Effector CD8-positive, alpha-beta T cell (primary cell): ENCODE measurements around the gene TRAPPC1.
"Not testable (repeated sequence)": the region's sequence is repeated elsewhere in the genome, so short reads cannot be mapped to it uniquely, and the experiment has no call there.

ENCODE experiments used
- DNase-seq: peaks from one replicate; lab custom pipeline; 2025; lab: John Stamatoyannopoulos, UW
- total RNA-seq, 4 experiments: gene quantifications; one replicate each; lab custom pipeline; 2026; lab: John Stamatoyannopoulos, UW

TRAPPC1 gene
- 7.9 to 19.3 (median 12.0) reads per million in 4 experiments for total RNA-seq

DNA sequence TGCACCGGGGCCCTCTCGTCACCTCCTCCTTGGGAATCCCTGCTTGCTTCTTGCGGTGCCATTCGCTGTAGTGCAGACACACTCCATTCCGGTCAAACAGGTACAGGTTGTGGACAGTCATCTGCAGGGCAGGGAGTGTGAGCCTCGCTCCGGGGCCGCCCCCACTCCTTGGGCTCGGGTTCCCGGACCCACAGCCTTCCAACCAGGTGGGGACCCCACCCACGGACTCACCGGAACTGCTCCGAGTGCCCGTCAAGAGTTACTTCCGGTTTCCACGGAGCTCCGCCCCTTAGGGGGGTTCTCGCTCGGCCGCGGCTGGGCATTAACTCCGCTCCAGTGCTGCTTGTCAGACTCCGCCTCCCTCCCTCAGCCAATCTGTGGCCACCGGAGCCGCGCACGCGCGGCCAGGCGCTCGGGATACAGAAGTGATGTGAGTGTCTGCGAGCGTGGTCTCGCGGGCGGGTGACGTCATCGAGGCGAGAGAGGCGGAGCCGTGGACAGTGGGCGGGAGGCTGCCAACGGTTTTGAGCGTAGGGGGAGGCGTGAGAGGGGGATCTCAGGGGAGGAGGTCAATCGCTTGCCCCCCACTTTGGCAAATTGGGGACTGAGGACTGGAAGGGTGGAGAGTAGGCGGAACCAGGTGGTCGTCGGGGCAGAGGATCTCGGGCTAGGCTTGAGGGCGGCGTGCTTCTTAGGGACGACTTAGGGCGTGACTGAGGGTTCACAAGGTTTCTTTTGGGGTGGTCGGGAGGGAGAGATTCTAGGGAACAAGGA, at the start of gene TRAPPC1, which contains the start of gene CNTROB:
TSS of gene TRAPPC1 (minus strand) at position 238 of the 774 bp plus-strand sequence. CDS start at position 121, 117 bp downstream.
TSS of gene CNTROB (plus strand) at position 498 of the 774 bp plus-strand sequence. CDS start 874 bp downstream, outside the sequence.
- DNase-seq = peak; percentile 99

GRCh38 chr17:7977805-7978204, 46.1 kb upstream of the TRAPPC1 start:
- DNase-seq = no peak

GRCh38 chr17:7977039-7977438, 45.3 kb upstream of the TRAPPC1 start:
- DNase-seq = no peak

- no peak for DNase-seq
Observed at GRCh38 chr17:7974638-7975131, 42.9 kb upstream of the TRAPPC1 start.

- DNase-seq = no peak
Observed at GRCh38 chr17:7972131-7972785, 40.5 kb upstream of the TRAPPC1 start.

DNA sequence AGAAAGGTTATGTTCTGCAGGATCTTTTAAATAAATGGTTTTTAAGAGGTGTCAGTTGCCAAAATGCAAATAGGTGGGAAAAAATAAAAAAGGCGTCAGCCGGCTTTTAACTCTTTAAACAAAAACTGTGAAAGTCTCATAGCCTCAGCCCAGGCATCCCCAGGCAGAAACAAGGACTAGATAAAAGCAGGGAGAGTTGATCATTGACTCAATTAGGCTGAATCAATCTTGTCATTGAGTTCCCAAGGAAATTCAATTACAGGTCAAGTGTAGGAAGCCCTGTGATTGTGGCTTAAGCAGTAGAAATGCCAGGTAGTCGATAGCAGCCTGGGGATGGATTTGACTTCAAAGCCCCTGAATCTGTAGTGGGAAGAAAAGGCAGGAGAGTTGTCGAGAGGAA, 39.9 kb upstream of the TRAPPC1 start:
- DNase-seq = no peak

GRCh38 chr17:7969433-7969832, 37.7 kb upstream of the TRAPPC1 start:
- no peak for DNase-seq

- no peak for DNase-seq
Observed at GRCh38 chr17:7967751-7968150, 36.0 kb upstream of the TRAPPC1 start.

- no peak for DNase-seq
Observed at GRCh38 chr17:7961421-7961820, 29.7 kb upstream of the TRAPPC1 start.

DNA sequence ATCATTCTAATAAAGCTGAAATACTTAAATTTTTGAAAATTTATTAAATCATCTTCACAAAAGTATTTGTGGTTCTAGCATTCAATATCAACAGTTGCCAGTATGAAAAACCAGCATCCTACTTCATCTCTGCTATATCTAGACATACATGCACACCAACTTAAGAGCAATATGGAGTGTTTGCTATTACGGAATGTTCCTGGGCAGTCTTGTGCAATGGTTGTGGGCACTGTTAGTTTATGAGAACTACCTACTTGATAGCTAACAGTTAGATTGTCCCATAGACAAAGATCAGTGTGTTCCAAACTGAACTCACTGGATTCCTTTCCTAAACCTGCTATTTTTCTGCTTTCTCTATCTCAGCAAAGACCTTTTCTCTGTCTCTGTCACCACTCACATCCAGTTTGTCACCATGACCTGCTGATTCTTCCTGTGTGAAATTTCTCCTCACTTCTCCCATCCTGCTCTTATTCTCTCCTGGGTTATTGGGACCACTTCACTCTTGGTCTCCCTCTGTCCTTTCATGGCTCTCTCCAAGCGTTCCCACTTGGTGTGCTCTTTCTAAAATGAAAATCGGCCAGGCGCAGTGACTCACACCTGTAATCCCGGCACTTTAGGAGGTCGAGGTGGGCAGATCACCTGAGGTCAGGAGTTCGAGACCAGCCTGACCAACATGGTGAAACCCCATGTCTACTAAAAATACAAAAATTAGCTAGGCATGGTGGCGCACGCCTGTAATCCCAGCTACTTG, 27.9 kb upstream of the TRAPPC1 start:
- DNase-seq = no peak

- no peak for DNase-seq
Observed at GRCh38 chr17:7956228-7956965, 24.7 kb upstream of the TRAPPC1 start.

GRCh38 chr17:7955414-7956227, 23.9 kb upstream of the TRAPPC1 start:
- no peak for DNase-seq

DNA sequence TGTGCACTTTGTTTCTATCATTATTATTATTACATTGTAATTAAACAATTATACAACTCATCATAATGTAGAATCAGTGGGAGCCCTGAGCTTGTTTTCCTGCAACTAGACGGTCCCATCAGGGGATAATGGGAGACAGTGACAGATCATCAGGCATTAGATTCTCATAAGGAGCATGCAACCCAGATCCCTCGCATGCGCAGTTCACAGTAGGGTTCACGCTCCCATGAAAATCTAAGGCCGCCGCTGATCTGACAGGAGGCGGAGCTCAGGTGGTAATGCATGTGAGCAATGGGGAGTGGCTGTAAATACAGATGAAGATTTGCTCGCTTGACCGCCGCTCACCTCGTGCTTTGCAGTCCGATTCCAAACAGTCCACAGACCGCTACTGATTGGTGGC, 21.5 kb upstream of the TRAPPC1 start:
- not testable (repeated sequence) for DNase-seq

DNA sequence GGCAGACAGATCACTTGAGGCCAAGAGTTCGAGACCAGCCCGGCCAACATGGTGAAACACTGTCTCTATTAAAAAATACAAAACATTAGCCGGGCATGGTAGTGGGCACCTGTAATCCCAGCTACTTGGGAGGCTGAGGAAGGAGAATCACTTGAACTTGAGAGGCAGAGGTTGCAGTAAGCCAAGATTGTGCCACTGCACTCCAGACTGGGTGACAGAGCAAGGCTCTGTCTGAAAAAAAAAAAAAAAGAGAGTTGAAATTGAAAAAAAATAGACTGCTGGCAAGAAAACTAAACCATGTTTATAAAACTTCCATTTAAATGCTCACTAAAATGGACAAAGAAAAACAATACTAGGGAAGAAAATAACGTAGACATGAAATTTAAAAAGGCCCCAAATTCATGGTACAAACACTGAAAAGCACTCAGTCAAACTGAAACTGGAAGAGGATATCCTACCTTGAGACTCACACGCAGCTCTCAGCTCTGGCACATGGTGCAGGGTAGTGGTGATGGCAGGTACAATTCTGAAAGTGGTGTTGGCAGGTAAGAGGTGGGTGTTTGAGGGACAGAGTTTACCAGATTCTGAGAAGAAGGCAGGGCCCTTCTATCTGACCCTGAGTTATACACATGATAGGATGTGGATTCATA, 19.5 kb upstream of the TRAPPC1 start:
- no peak for DNase-seq

GRCh38 chr17:7950578-7950977, 18.8 kb upstream of the TRAPPC1 start:
- no peak for DNase-seq

DNA sequence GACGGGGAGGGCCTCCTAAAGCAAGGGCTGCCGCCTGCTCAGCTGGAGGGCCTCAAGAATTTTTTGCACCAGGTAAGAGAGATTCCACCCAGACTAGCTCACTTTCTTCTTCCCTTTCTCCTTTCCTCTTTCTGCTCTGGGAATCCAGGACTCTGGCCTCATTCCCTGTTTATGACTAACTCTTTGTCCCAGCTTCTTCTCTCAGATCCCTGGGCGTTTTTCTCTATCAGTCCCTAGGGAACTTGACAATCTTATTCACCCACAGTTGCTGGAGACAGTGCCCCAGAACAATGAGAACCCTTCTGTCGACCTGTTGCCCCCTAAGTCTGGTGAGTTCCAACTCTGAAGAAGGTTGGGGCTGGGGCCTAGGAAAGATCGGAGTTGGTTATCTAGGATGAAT, 15.9 kb upstream of the TRAPPC1 start:
- DNase-seq = no peak

GRCh38 chr17:7946441-7946840, 14.7 kb upstream of the TRAPPC1 start:
- DNase-seq = no peak

DNA sequence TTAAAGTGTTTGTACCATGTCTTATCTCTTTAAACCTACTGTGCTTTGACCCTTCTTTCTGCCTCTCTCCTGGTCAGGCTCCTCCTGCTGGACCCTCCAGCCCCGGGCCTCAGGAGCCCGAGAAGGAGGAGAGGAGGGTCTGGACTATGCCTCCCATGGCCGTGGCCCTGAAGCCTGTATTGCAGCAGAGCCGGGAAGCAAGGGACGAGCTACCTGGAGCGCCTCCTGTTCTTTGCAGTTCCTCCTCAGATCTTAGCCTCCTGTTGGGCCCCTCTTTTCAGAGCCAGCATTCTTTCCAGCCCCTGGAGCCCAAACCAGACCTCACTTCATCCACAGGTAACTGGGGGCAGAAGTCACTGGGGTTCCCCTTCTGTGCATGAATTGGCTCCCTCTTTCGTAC, 13.9 kb upstream of the TRAPPC1 start:
- no peak for DNase-seq

DNA sequence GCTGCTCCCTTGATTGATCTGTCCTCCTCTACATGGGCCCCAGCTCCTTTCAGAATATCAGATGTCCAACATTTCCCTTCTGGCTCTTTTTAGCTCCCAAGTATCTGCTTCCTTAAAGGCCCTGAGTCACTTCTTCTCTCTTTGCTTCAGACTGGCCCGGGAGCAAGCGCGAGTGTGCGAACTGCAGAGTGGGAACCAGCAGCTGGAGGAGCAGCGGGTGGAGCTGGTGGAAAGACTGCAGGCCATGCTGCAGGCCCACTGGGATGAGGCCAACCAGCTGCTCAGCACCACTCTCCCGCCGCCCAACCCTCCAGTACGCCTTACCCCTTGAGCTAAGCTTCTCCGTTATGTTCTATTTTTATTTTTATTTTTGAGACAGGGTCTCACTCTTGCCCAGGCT, 12.6 kb upstream of the TRAPPC1 start:
- no peak for DNase-seq

GRCh38 chr17:7943291-7943690, 11.5 kb upstream of the TRAPPC1 start:
- DNase-seq = no peak
